Limb (tissue), 2 donors: ENCODE results near the gene OSBPL9.
"Not testable (repeated sequence)": the region's sequence is repeated elsewhere in the genome, so short reads cannot be mapped to it uniquely, and the experiment has no call there.

ENCODE experiments used
- DNase-seq, 2 donors: peaks; one replicate each; pipeline ENCODE4 v3.0.0-alpha.2; 2016; ENCODE audit errors: extremely low spot score in 2 of 2

OSBPL9 gene

DNA sequence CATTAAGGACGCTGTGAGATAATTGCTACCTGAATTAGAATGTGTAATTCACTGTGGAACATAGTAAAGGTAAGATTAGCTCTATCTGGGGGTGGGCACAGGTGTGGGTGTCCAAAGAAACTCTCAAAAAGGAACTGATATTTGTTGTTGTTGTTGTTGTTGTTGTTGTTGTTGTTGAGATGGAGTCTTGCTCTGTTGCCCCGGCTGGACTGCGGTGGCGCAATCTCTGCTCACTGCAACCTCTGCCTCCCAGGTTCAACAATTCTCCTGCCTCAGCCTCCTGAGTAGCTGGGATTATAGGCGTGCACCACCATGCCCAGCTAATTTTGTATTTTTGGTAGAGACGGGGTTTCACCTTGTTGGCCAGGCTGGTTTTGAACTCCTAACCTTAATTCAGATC, 6.8 kb upstream of the OSBPL9 start:
- DNase-seq: not testable (repeated sequence)

DNA sequence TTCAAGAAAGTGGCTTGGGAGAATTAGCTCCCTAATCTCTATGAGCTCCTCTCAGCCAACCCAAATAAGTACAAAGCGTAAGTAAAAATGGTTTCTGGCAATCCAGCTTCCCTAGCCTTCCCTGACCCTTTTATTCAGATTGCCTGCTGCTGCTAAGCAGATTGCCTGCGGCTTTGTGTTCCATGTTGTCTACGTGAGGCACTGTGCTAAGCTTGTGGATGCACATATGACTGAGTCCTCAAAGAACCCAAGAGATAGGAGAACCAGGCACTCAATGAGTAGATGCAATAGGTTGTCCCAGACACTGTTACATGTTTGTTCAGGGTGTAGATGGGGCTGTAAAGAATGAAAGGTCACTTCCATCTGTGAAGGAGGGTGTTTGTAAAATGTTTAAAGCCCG, 6.3 kb upstream of the OSBPL9 start:
- no peak for DNase-seq

DNA sequence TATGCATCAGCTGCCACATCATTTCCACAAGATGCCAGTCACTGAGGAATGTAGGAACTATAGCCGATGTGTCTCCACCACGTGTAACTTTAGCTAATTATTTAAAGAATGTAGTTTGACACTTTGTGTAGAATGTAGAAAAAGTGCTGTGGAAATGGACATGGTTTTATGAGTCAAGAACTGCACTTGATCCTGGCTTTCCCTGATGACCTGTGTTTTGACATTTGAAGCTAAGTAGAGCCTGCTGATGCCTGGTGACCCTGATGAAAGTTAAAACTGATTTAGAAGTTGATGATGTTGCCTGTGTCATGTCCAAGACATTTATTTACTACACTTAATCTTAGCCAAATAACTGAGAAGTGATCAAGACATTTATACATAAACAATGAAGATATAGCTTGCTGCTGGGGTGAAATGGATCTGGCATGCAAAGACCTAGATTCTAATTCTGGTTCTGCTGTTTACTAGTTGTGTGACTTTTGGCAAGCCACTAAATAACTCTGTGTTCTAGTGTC, 4.4 kb upstream of the OSBPL9 start:
- DNase-seq: no peak

DNA sequence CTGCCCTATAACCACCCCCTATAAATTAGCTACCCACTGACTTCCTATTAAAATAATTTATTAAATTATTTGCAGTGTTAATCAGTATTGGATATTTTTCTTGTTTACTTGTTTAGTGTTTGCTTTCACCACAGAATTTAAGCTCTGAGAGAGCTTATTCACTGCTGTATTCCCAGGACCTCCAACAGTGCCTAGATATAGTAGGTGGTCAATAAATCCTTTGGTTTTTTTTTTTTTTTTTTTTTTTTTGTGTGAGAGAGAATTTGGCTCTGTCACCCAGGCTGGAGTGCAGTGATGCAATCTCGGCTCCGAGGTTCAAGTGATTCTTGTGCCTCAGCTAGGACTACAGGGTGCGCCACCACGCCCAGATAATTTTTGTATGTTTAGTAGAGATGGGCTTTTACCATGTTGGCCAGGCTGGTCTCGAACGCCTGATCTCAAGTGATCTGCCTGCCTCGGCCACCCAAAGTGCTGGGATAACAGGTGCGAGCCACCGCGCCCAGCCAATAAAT, 1.1 kb upstream of the OSBPL9 start:
- DNase-seq: no peak

DNA sequence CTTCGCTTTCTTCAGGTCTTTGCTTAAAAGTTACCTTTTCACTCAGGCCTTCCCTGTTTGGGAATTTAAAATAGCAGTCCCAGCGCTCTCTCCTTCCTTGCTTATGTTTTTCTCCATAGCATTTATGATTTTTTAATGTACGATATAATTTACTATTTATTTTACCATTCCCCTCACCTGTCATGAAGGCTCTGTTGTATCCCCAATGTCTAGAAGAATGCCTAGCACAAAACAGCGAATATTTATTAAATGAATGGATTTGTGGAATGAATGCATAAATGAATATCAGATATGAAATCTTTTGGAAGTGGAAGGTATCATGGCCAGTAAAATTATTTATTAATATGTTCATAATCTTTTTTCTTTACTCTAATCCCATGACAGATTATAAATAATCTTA, 402 bp upstream of the OSBPL9 start:
- DNase-seq: no peak

DNA sequence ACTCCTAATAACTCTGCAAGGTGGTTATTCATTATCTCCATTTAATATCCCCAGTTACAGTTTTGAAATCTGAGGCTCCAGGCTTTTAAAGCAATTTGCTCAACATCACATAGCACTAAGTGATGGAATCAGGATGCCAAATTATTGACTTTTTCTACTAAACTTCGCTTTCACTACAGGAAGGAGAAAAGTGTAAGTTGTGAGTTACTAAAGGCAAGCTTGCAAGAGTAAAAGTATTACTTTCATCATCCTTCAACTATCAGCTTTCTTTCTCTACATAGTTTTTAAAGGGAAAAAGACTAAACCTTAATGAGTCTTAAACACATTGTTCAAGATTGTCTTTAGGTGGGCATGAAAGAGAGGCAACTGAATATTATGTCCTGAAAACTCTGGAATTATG, 1.8 kb downstream of the OSBPL9 start:
- no peak for DNase-seq

DNA sequence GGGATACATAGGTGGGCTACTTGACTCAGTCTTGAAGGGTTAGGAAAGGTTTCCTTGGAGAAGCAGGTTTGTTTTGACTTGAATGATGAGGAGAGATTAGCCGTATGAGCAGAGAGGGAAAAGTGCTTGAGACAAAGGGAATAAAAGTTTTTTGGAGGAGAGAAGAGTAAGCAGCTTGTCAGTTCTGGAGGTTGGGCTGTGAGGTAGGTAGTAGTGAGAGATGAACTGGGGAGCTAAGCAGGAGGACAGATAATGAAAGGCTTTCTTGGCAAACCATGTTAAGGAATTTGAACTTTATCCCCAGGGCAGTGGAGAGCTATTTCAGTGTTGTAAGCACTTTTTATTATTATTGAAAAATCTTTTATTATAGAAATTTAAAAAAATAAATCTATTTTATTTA, 3.6 kb downstream of the OSBPL9 start:
- DNase-seq: no peak

DNA sequence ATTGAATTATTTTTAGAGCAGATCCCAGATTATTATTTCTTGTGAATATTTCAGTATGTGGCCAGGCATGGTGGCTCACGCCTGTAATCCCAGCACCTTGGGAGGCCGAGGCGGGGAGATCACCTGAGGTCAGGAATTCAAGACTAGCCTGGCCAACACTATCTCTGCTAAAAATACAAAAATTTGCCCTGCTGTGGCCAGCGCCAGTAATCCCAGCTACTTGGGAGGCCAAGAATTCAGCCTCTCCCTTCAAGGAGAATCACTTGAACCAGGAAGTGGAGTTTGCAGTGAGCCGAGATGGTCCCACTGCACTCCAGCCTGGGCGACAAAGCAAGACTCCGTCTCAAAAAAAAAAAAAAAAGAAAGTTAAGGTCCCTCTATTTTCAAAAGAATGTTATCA, 4.3 kb downstream of the OSBPL9 start:
- no peak for DNase-seq

DNA sequence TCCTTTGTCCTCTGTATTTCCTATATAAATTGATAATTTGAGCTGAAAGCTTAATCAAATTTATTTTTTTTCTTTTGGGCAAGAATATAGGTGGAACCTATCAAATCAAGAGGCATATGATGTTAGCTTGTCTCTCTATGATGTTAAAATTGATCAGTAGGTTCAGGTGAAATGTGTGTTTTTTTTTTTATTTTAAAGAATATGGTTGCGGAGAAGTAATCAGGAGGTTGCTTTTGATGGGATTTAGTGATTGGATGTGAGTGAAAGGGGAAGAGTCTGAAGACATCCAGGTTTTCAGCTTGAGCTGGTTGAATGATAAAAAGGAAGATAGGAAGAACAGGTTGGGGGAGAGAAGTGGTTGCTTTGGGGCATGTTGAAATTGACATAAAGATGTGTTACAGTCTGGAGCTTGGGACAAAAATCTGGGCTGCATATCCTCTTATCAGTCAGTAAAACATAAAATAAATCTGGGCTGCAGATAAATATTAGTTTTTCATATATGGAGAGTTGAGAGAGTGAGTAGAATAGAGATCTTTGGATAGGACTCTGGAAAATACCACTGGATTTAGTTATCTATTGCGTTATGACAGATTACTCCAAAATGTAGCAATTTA, 5.1 kb downstream of the OSBPL9 start:
- DNase-seq: no peak

DNA sequence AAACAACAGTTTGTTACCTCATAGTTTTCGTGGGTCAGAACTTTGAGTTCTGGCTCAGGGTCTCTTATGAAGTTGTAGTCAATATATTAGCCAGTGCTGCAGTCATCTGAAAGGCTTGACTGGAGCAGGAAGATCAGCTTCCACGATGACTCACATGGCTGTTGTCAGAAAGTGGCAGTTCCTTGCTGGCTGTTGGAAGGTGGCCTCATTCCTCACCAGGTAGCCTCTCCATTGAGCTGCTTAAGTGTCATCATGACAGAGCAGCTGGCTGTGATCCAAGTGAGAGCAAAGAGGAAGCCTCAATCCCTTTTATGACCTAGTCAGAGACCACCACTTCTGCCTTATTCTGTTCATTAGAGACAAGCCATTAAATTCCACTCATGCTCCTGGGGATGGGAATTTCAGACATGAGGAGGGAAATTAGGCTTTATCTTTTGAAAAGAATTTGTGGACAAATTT, 5.6 kb downstream of the OSBPL9 start:
- DNase-seq: no peak

DNA sequence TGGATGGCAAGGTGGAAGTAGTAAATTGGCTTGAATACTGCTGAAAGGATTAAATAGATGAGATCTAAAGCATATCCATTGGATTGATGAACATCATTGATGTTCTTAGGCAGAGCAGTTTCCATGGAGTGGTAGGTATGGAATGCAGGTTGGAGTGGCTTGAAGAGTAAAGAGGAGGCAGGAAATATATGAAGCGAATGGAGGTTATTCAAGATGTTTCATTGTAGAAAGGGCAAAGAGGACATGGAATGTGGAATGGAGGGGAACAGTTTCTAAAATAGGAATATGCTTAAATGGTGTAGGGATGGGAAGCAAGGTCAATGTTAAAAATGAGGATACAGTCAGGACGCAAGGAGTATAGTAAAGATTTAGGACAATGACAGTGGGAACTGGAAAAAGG, 6.1 kb downstream of the OSBPL9 start:
- no peak for DNase-seq

DNA sequence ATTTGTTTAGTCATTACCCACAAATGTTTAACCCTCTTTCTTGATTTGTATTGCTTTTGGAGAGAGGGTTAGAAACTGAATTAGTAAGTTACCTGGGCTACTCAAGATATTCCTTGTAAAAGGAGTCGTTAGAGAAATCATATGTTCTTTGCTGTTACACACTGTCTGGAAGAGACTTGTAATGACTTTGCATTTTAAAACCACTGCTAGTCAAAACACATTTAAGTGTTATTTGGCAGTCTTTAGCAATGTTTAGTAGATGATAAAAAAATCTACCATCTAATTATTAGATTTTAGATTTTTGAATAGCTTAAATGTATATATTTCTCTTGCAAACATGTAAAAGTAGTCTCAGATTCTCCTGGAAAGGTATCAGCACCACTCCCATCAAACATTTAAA, 6.6 kb downstream of the OSBPL9 start:
- DNase-seq: no peak

DNA sequence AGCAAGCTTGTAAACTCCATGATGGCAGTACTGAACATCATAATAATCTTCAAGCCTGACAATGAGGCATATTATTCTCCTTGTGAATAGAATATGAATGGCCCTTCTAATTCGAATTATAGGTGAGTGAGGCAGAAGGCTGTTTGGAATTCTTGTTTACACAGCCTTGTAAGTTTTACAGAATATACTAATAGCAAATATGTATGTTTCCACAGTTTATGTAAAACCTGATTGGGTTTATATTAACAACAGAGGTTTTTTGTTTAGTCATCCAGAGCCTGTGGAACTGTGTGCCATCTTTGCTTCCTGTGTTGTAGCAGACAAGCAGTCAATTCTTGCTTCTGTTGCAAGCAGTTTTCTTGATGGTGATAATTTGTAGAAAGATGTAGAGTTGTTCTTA, 8.0 kb downstream of the OSBPL9 start:
- no peak for DNase-seq

DNA sequence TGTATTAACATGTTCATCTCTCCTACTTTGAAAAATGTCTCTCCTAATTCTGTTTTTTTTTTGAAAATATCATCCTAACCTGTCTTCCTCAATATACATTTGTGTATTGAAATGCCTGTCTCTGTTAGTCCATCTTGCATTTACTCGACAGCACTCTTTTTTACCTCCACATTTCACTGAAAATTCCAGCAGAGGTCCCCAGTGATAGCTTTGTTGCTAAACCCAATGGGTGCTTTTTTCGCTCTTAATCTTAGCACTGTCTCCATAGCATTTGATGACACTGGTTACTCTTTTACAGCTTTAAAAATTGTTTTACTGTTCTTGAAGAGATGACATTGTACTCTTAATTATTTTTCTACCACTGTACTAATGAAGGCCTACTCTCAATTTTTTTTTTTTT, 10.8 kb downstream of the OSBPL9 start:
- no peak for DNase-seq

DNA sequence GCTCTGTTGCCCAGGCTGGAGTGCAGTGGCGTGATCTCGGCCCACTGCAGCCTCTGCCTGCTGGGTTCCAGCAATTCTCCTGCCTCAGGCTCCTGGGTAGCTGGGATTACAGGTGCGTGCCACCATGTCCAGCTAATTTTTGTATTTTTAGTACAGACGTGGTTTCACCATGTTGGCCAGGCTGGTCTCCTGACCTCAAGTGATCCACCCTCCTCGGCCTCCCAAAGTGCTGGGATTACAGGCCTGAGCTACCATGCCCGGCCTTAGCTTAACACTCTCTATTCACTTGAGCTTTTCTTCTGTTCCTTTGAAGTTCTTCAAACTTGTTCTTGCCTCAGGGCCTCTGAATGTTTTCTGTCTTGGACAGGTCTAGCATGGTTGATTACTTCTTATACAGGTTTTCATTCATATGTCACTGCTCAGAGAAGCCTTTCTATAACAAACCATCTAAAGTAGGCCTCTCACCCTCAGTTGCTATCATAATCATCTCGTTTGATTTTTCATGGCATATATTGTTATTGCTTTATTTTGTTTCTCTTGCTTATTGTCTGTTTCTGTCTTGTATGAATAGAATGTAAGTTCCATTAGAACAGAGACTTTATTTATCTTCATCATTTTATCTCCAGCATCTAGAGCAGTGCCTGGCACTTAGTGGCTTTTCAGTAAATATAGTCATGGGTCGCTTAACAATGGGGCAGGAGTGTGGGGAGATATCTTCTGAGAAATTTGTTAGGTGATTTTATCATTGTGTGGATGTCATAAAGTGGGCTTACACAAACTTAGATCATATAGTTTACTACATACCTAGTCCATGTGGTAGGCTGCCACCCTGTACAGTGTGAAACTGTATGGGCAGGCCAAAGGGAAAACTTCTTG, 12.1 kb downstream of the OSBPL9 start:
- DNase-seq: no peak

DNA sequence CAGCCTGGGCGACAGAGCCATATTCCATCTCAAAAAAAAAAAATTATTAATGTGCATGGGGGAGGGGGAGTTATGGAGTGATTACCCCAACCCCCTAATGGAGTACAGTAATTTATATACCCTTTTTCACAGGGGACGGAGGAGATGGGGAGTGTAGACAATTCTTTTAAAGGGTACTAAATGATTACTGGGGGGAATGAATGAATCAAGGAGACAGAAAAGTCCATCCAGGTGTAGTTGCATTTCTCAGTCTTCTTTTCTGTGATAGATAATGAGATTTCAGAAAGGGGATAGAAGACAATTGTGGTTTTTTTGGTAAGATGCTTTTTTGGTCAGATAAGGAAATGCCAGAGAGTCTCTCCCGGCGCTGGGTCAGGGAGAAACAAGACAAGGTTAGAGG, 13.0 kb downstream of the OSBPL9 start:
- DNase-seq: no peak

DNA sequence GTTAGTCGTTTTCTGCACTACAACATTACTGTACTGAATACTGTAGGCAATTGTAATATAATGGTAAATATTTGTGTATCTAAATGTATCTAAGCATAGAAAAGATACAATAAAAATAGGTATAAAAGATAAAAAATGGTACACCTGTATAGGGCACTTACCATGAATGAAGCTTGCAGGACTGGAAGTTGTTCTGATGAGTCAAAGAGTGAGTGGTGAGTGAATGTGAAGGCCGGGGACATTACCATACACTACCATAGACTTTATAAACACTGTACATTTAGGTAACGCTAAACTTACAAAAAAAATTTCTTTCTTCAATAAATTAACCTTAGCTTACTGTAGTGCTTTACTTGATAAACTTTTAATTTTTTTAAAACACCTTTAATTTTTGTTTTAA, 13.5 kb downstream of the OSBPL9 start:
- no peak for DNase-seq

DNA sequence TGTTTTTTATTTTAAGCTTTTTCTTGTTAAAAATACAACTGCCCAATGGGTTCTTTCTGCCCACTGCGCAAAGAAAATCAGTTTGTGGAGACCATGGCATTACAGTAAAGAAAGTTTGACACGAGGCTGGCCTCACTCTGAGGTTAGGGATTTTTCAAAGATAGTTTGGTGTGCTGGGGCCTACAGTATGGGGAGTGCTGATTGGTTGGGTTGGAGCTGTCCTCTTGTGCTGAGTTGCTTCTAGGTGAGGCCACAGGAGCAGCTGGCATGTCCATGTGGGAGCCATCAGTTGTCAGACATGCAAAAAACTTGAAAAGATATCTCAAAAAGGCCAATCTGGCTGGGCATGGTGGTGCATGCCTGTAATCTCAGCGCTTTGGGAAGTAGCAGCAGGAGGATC, 14.0 kb downstream of the OSBPL9 start:
- no peak for DNase-seq

DNA sequence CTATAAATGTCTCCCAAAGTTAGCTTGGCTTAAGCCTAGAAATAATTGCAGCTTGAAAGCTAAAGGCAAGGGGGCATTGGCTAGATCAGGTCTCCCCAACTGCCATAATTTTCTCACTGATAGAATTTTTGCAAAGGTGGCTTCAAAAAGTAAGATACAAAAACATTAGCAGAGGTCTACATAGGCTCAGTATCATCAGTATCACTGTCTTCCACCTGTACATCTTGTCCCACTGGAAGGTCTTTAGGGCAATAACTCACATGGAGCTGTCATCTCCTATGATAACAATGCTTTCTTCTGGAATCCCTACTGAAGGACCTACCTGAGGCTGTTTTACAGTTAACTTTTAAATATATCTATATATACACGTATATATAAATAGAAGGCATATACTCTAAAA, 14.9 kb downstream of the OSBPL9 start:
- DNase-seq: no peak

DNA sequence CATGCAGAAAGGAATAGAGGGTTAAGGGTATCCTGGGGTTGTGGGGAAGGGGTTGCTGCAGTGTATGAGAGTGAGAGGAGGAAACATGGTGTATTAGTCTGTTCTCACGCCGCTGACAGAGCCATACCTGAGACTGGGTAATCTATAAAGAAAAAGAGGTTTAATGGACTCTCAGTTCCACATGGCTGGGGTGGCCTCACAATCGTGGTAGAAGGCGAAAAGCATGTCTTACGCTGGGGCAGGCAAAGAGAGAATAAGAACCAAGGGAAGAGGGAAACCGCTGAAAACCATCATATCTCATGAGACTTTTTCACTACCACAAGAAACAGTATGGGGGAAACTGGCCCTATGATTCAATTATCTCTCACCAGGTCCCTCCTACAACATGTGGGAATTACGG, 17.7 kb downstream of the OSBPL9 start:
- no peak for DNase-seq

DNA sequence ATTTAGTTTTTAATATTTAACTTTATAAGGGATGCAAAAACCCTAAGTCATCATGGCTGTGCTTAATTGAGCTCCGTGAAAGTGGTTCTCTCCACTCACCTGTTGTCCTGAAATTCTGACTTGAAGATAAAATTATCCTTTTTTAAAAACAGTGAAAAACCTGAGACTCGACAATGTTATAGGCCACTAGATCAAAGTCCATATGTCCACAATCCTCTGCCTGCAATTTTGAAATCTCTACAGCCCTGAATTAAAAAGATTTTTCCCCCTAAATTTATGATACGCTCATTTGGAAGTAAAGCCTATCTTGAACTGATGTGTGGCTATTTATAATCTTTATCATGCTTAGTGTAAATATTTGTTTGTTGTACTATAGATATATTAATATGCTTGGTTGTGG, 18.7 kb downstream of the OSBPL9 start:
- DNase-seq: no peak

DNA sequence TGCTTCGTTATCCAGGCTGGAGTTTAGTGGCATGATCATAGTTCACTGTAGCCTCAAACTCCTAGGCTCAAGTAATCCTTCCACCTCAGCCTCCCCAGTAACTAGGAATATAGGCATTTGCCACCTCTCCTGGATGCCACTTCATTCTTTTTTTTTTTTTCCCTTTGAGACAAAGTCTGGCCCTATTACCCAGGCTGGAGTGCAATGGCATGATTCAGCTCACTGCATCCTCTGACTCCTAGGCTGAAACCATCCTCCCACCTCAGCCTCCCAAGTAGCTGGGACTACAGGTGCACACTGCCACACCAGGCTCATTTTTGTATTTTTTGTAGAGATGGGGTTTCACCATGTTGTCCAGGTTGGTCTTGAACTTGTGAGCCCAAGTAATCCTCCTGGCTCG, 19.3 kb downstream of the OSBPL9 start:
- DNase-seq: no peak
